ENCODE results near the gene ALDH1L2.
A peak's percentile ranks its signal among the peaks of the same experiment; 100 is the strongest.
"Not testable (repeated sequence)": the region's sequence is repeated elsewhere in the genome, so short reads cannot be mapped to it uniquely, and the experiment has no call there.

Gene ALDH1L2

GRCh38 chr12:104986022-104986941 is 98.0 kb downstream of the ALDH1L2 start, which contains the start of gene NOPCHAP1:
TSS of gene NOPCHAP1 (plus strand) at chr12:104986316. CDS start at chr12:104986353, 37 bp downstream.
- peaks cover 23% of the 10 kb centered on the region for H3K36me3 Mint-ChIP-seq
- peaks cover 44% of the 10 kb centered on the region for H3K4me1 Mint-ChIP-seq
- peak within 1 kb of the TSS; percentile 92 for H3K4me3 Mint-ChIP-seq
- H3K27ac Mint-ChIP-seq, result peak within 1 kb of the TSS; percentile 21
- H3K9me3 Mint-ChIP-seq, result no peaks in the 10 kb centered on the region
- no peaks in the 10 kb centered on the region for H3K27me3 Mint-ChIP-seq

GRCh38 chr12:104985206-104985605 is 99.1 kb downstream of the ALDH1L2 start:
- peaks cover 44% of the 10 kb centered on the region for H3K4me1 Mint-ChIP-seq
- H3K4me3 Mint-ChIP-seq, result peak overlapping the region; percentile 87
- H3K9me3 Mint-ChIP-seq, result no peaks in the 10 kb centered on the region
- H3K27me3 Mint-ChIP-seq, result no peaks in the 10 kb centered on the region
- H3K36me3 Mint-ChIP-seq, result peaks cover 15% of the 10 kb centered on the region
- H3K27ac Mint-ChIP-seq, result peak overlapping the region; percentile 3

- H3K9me3 Mint-ChIP-seq, H3K27me3 Mint-ChIP-seq, H3K4me1 Mint-ChIP-seq, H3K27ac Mint-ChIP-seq, H3K36me3 Mint-ChIP-seq, H3K4me3 Mint-ChIP-seq: not testable (repeated sequence)
Observed at GRCh38 chr12:104977688-104978087, 106.6 kb downstream of the ALDH1L2 start.

DNA sequence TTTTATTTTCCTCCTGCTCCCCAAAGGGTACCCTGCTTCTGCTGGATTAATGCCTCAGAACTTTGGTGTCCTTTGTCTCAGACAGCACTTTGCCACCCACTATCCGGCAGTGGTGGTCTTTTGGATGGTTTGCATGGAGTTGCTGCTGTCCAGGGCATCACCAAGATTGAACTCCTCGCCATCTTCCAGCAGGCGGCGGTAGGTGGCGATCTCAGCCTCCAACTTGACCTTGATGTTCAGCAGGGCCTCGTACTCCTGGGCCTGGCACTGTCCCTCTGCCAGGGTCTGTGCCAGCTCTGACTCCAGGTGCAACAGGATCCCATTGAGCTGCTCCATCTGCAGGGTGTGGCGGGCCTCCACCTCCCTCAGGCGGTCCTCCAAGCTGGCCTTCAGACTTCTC is 107.6 kb downstream of the ALDH1L2 start:
- no peak overlapping the region for H3K27ac Mint-ChIP-seq

GRCh38 chr12:104975587-104976343 is 108.5 kb downstream of the ALDH1L2 start:
- Mint-ChIP-seq H3K27me3 (no peaks in the 10 kb centered on the region), H3K27ac (no peak overlapping the region), H3K36me3 (no peaks in the 10 kb centered on the region), H3K9me3 (no peaks in the 10 kb centered on the region), H3K4me3 (no peak overlapping the region), H3K4me1 (no peaks in the 10 kb centered on the region)

More for the DNA sequence above, 107.6 kb downstream of the ALDH1L2 start:
- Mint-ChIP-seq H3K4me3 (no peak overlapping the region), H3K4me1 (no peaks in the 10 kb centered on the region), H3K27me3 (no peaks in the 10 kb centered on the region), H3K9me3 (no peaks in the 10 kb centered on the region), H3K36me3 (no peaks in the 10 kb centered on the region)

DNA sequence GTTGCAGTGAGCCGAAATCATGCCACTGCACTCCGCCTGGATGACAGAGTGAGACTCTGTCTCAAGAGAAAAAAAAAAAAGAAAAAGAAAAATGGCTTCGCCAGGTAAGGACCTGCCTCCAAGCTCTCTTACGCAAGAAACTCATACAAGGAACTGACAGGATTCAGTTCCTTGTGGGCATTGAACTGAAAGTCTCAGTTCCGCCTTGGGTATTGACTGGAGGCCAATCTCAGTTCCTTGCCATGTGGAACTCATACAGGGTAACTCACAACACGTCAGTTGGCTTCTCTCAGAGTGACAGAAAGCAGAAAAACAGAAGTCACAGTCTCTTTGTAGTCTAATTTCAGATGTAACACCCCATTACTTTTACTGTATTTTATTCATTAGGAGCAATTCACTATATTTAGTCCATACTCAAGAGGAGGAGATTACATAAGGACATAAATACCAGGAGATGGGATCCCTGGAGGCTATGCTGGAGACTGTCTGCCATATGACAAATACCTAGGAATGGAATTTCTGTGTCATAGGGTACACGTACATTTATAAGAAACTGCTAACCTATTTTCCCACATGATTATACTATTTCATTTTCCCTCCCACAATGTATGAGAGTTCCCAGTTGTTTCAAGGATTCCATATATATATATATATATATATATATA is 109.5 kb downstream of the ALDH1L2 start:
- H3K4me1 Mint-ChIP-seq, result no peaks in the 10 kb centered on the region
- no peaks in the 10 kb centered on the region for H3K9me3 Mint-ChIP-seq
- no peaks in the 10 kb centered on the region for H3K27me3 Mint-ChIP-seq
- no peak overlapping the region for H3K27ac Mint-ChIP-seq
- no peak overlapping the region for H3K4me3 Mint-ChIP-seq
- H3K36me3 Mint-ChIP-seq, result no peaks in the 10 kb centered on the region

DNA sequence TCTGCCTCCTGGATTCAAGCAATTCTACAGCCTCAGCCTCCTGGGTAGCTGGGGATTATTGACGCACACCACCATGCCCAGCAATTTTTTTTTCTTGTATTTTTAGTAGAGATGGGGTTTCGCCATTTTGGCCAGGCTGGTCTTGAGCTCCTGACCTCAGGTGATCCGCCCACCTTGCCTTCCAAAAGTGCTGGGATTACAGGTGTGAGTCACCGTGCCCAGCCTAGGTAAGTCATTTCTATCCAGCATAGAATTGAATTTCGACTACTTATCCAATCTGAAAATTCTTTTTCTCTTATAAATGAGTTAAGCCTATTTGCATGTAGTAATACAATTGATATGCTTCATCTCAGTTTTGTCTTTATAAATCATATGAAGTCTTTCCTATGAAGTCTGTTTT is 111.0 kb downstream of the ALDH1L2 start:
- Mint-ChIP-seq H3K9me3 (no peaks in the 10 kb centered on the region), H3K4me1 (no peaks in the 10 kb centered on the region), H3K4me3 (no peak overlapping the region)

DNA sequence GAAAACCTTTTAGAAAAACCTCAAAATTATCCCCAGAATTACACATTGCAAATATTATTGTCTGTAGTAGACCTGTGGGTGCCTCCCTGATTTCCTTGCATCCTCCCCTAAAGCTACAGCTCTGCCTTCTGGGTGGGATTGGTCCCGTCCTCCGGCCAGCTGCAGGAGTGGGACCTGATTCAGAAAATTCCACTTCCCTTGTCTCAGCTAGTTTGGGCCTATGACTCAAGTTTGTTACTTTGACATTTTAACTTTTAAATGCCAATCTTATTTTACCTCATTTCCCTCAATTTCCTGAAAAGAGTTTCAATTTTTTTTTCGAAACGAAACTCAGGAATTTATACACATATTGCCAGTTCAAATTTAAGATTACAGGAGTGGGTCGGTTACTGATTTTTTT is 113.0 kb downstream of the ALDH1L2 start:
- no peaks in the 10 kb centered on the region for H3K4me1 Mint-ChIP-seq
- no peaks in the 10 kb centered on the region for H3K27me3 Mint-ChIP-seq
- H3K36me3 Mint-ChIP-seq, result no peaks in the 10 kb centered on the region
- H3K9me3 Mint-ChIP-seq, result no peaks in the 10 kb centered on the region
- H3K27ac Mint-ChIP-seq, result no peak overlapping the region
- H3K4me3 Mint-ChIP-seq, result no peak overlapping the region

More for the DNA sequence above, 111.0 kb downstream of the ALDH1L2 start:
- no peaks in the 10 kb centered on the region for H3K27me3 Mint-ChIP-seq
- no peak overlapping the region for H3K27ac Mint-ChIP-seq
- H3K36me3 Mint-ChIP-seq, result no peaks in the 10 kb centered on the region
